Stimulated activated naive CD8-positive, alpha-beta T cell treated with anti-CD3 and anti-CD28 coated beads, Interleukin-15, Interleukin-2, amounts not matched to agents 100 U/mL and 50 U/mL, for 24 hours (primary cell): ENCODE data around the gene DRC7.
"Not testable (repeated sequence)": the region's sequence is repeated elsewhere in the genome, so short reads cannot be mapped to it uniquely, and the experiment has no call there.

ENCODE experiments used
- ATAC-seq: fragments of 150-1000 bp; cut with Tn5 transposase; one replicate; pipeline ENCODE4 v1.10.0; 2021
- DNase-seq: peaks from one replicate; pipeline ENCODE4 v3.0.0; 2021

Gene DRC7

GRCh38 chr16:57660715-57661463 is 33.7 kb upstream of the DRC7 start:
- ATAC-seq, result no peak

GRCh38 chr16:57661510-57661909 is 33.1 kb upstream of the DRC7 start:
- no peak for ATAC-seq

More at GRCh38 chr16:57660715-57661463, 33.7 kb upstream of the DRC7 start:
- DNase-seq, result no peak

GRCh38 chr16:57661936-57662906 is 32.4 kb upstream of the DRC7 start:
- no peak for ATAC-seq
- no peak for DNase-seq

More at GRCh38 chr16:57661510-57661909, 33.1 kb upstream of the DRC7 start:
- DNase-seq, result no peak

GRCh38 chr16:57663436-57663835 is 31.2 kb upstream of the DRC7 start:
- ATAC-seq (no peak), DNase-seq (no peak)

- no peak for ATAC-seq
- no peak for DNase-seq
These were observed 30.5 kb upstream of the DRC7 start for GRCh38 chr16:57663917-57664661.

GRCh38 chr16:57664662-57665025 is 30.0 kb upstream of the DRC7 start:
- no peak for DNase-seq
- ATAC-seq, result no peak

GRCh38 chr16:57665541-57665940 is 29.1 kb upstream of the DRC7 start:
- no peak for ATAC-seq
- DNase-seq, result no peak

- DNase-seq, result no peak
- no peak for ATAC-seq
These were observed 28.1 kb upstream of the DRC7 start for GRCh38 chr16:57666353-57667047.

- no peak for ATAC-seq
- DNase-seq, result no peak
These were observed 27.5 kb upstream of the DRC7 start for GRCh38 chr16:57667048-57667525.

- DNase-seq, result no peak
- no peak for ATAC-seq
These were observed 26.9 kb upstream of the DRC7 start for GRCh38 chr16:57667526-57668262.

GRCh38 chr16:57668263-57668571 is 26.4 kb upstream of the DRC7 start, which contains the start of gene ADGRG3:
TSS of gene ADGRG3 (plus strand) at chr16:57668306. CDS start at chr16:57668348, 42 bp downstream.
- DNase-seq, result no peak

GRCh38 chr16:57668630-57669475 is 25.8 kb upstream of the DRC7 start:
- no peak for ATAC-seq
- DNase-seq, result no peak

More at GRCh38 chr16:57668263-57668571, 26.4 kb upstream of the DRC7 start, which contains the start of gene ADGRG3:
- no peak for ATAC-seq

- ATAC-seq (no peak), DNase-seq (no peak)
These were observed 25.0 kb upstream of the DRC7 start for GRCh38 chr16:57669476-57670162.

- ATAC-seq (no peak), DNase-seq (no peak)
These were observed 24.4 kb upstream of the DRC7 start for GRCh38 chr16:57670196-57670595.

GRCh38 chr16:57671451-57671850 is 23.2 kb upstream of the DRC7 start:
- DNase-seq, ATAC-seq: not testable (repeated sequence)

GRCh38 chr16:57672416-57672815 is 22.2 kb upstream of the DRC7 start:
- DNase-seq (no peak), ATAC-seq (no peak)

- ATAC-seq (no peak), DNase-seq (no peak)
These were observed 21.8 kb upstream of the DRC7 start for GRCh38 chr16:57672824-57673223.

- ATAC-seq (no peak), DNase-seq (no peak)
These were observed 18.7 kb upstream of the DRC7 start for GRCh38 chr16:57675741-57676551.
